Panc1 (cell line): Measurements from ENCODE around the gene ZCCHC3. TPM values are rescaled to one million over a fixed set of nuclear protein-coding genes. Genes with fewer than 3 reads are reported as not detected.

ENCODE experiments used
- ATAC-seq: fragments of 200-7000 bp; cut with Tn5 transposase; 2 replicates; pipeline ENCODE4 v1.9.1; 2020; ENCODE audit warnings: mild to moderate bottlenecking, moderate library complexity
- BruUV-seq: library from RNA; stranded (reverse); fragments of 400-500 nt; replicated peaks from 2 replicates; lab custom pipeline; 2021; lab: Mats Ljungman, UMichigan
- CTCF ChIA-PET: fragments of 300-600 bp; sonication (Branson Sonifier 250); formaldehyde crosslinking; loops from one replicate; lab custom pipeline; 2022; ENCODE audit warnings: antibody characterized with exemption; lab: Charles Lee
- POLR2A ChIA-PET: fragments of 300-600 bp; sonication (Branson Sonifier 250); formaldehyde crosslinking; loops from one replicate; lab custom pipeline; 2022; ENCODE audit warnings: antibody characterized with exemption; lab: Charles Lee
- DNase-seq: peaks from one replicate; pipeline ENCODE4 v3.0.0-alpha.2; 2010; ENCODE audit warnings: low read depth, low spot score
- H3K27ac ChIP-seq: 2 replicates; pipeline ENCODE4 v1.5.1; 2011; ENCODE audit warnings: mild to moderate bottlenecking, low read length, inconsistent platforms
- H3K27me3 ChIP-seq: fragments of 200-500 bp; sonication (Bioruptor generic); 2 replicates; pipeline ENCODE4 v1.6.0; 2014; ENCODE audit warnings: low read length, inconsistent platforms; ENCODE audit not compliant: control insufficient read depth, insufficient read depth
- H3K36me3 ChIP-seq: fragments of 200-500 bp; sonication (Bioruptor generic); 2 replicates; pipeline ENCODE4 v1.5.1; 2014; ENCODE audit warnings: inconsistent platforms, mild to moderate bottlenecking, low read length, moderate library complexity; ENCODE audit not compliant: control insufficient read depth, insufficient read depth
- H3K4me1 ChIP-seq: 2 replicates; pipeline ENCODE4 v1.5.1; 2011; ENCODE audit warnings: inconsistent platforms, mild to moderate bottlenecking, low read length, moderate library complexity; ENCODE audit not compliant: control insufficient read depth, insufficient read depth
- H3K4me3 ChIP-seq, 2 experiments: 2 replicates each; pipeline ENCODE4 v1.5.1; 2011 to 2012; ENCODE audit warnings: low read depth in 2 of 2, low read length in 2 of 2, mild to moderate bottlenecking in 2 of 2, inconsistent platforms in 1 of 2, moderate library complexity in 1 of 2
- H3K9me3 ChIP-seq: fragments of 200-500 bp; sonication (Bioruptor generic); 2 replicates; pipeline ENCODE4 v1.5.1; 2014; ENCODE audit warnings: low read depth, mild to moderate bottlenecking, inconsistent platforms, low read length, moderate library complexity; ENCODE audit not compliant: control insufficient read depth, insufficient read depth
- CTCF ChIP-seq: fragments of 450-650 bp; IDR thresholded peaks from 2 replicates; pipeline ENCODE4 v1.5.1; 2017; ENCODE audit warnings: mild to moderate bottlenecking
- POLR2AphosphoS5 ChIP-seq: IDR thresholded peaks from 2 replicates; pipeline ENCODE4 v1.6.1; 2012; ENCODE audit warnings: mild to moderate bottlenecking, low read depth, low read length, moderate library complexity
- REST ChIP-seq, 2 experiments: IDR thresholded peaks; 2 replicates each; pipeline ENCODE4 v1.6.1; 2011 to 2012; ENCODE audit warnings: low read depth in 2 of 2, control low read depth in 1 of 2, low read length in 1 of 2, mild to moderate bottlenecking in 1 of 2, moderate library complexity in 1 of 2; ENCODE audit not compliant: insufficient read depth in 1 of 2
- SIN3A ChIP-seq: IDR thresholded peaks from 2 replicates; pipeline ENCODE4 v1.6.1; 2012; ENCODE audit warnings: low read depth, mild to moderate bottlenecking, low read length, moderate library complexity, borderline replicate concordance; ENCODE audit not compliant: insufficient read depth
- TCF7L2 ChIP-seq: IDR thresholded peaks from 2 replicates; pipeline ENCODE4 v1.6.1; 2011; ENCODE audit warnings: mild to moderate bottlenecking, low read depth, low read length, inconsistent platforms
- in situ Hi-C: cut with HindIII; loops from 2 replicates; pipeline ENCODE4 v1.10.0; 2016; ENCODE audit warnings: low sequenced_read_pairs, low pct_unique_long_range_greater_than_20kb
- intact Hi-C: fragments of 100-400 bp; cut with micrococcal nuclease; formaldehyde crosslinking; loops from one replicate; pipeline ENCODE4 v1.10.0; 2022; ENCODE audit not compliant: unreplicated experiment
- total RNA-seq: library from RNA; stranded (reverse); gene quantifications from one replicate; pipeline ENCODE4 v1.2.1, GENCODE V29; 2021; ENCODE audit not compliant: unreplicated experiment

ZCCHC3 gene
- total RNA-seq, 1 experiment from 2014 or later, result 18.9 TPM

GRCh38 chr20:312067-312466 lies 14.7 kb downstream of the ZCCHC3 start:
- H3K4me1 ChIP-seq, result peaks cover 12% of the 10 kb centered on the region
- H3K36me3 ChIP-seq, result no peaks in the 10 kb centered on the region
- no peaks in the 10 kb centered on the region for H3K27me3 ChIP-seq
- POLR2A ChIA-PET, result interaction anchor here (0.6 kb wide), 4 partner anchors 9 to 16 kb away, joined by 3 to 9 read pairs (median 4); no protein-coding TSS in a partner anchor
- H3K27ac ChIP-seq, result no peak overlapping the region
- TF ChIP-seq TCF7L2 (no peak), REST (IDR thresholded peaks at IDR 0.05; ENCODE audit: insufficient read depth in 1 of 2, low read depth in 2 of 2, low read length in 1 of 2) (no peak), CTCF (no peak), POLR2AphosphoS5 (no peak), SIN3A (no peak)
- intact Hi-C loops, result no loop called here
- H3K9me3 ChIP-seq, result no peaks in the 10 kb centered on the region
- no peak overlapping the region for H3K4me3 ChIP-seq
- DNase-seq, result no peak
- BruUV-seq, result no TSS peak
- in situ Hi-C loops, result no loop called here
- CTCF ChIA-PET, result no interaction called here
- no peak for ATAC-seq

GRCh38 chr20:312866-313265 lies 15.5 kb downstream of the ZCCHC3 start:
- TF ChIP-seq REST (IDR thresholded peaks at IDR 0.05; ENCODE audit: insufficient read depth in 1 of 2, low read depth in 2 of 2, low read length in 1 of 2) (no peak), SIN3A (no peak), POLR2AphosphoS5 (no peak), CTCF (no peak), TCF7L2 (no peak)
- intact Hi-C loops, result no loop called here
- no peak for ATAC-seq
- no peaks in the 10 kb centered on the region for H3K9me3 ChIP-seq
- in situ Hi-C loops, result no loop called here
- no peak overlapping the region for H3K4me3 ChIP-seq
- no peak for DNase-seq
- no peaks in the 10 kb centered on the region for H3K36me3 ChIP-seq
- ChIA-PET POLR2A (no interaction called here), CTCF (no interaction called here)
- no peaks in the 10 kb centered on the region for H3K27me3 ChIP-seq
- peaks cover 12% of the 10 kb centered on the region for H3K4me1 ChIP-seq
- BruUV-seq, result no TSS peak
- no peak overlapping the region for H3K27ac ChIP-seq
